GM12878 (cell line): Measurements from ENCODE around the gene PSAT1. TPM values are rescaled to one million over a fixed set of nuclear protein-coding genes. Genes with fewer than 3 reads are reported as not detected.

Experiments used
- ATAC-seq: fragments of 200-7000 bp; cut with Tn5 transposase; 3 replicates; pipeline ENCODE4 v1.9.1; 2020; ENCODE audit warnings: mild to moderate bottlenecking, moderate library complexity
- BruUV-seq: library from RNA; stranded (reverse); fragments of 400-500 nt; replicated peaks from 2 replicates; lab custom pipeline; 2021; lab: Mats Ljungman, UMichigan
- CTCF ChIA-PET: fragments of 300-600 bp; sonication (Branson Sonifier 250); formaldehyde crosslinking; extraction: SDS; loops from one replicate; lab custom pipeline; 2021; ENCODE audit warnings: inconsistent platforms; lab: Yijun Ruan, JAX
- POLR2A ChIA-PET: fragments of 350-600 bp; formaldehyde crosslinking; extraction: SDS; loops from one replicate; lab custom pipeline; 2021; ENCODE audit warnings: inconsistent platforms; lab: Charles Lee
- RAD21 ChIA-PET: fragments of 300-600 bp; sonication (Branson Sonifier 250); formaldehyde crosslinking; loops from one replicate; lab custom pipeline; 2023; ENCODE audit warnings: antibody characterized with exemption; ENCODE audit not compliant: unreplicated experiment; lab: Charles Lee
- SMC1A ChIA-PET: fragments of 300-600 bp; sonication (Branson Sonifier 250); formaldehyde crosslinking; loops from one replicate; lab custom pipeline; 2023; ENCODE audit not compliant: unreplicated experiment, uncharacterized antibody; lab: Charles Lee
- DNase-seq: peaks from one replicate; pipeline ENCODE4 v3.0.0-alpha.2; 2011; ENCODE audit warnings: low read depth, low spot score
- FAIRE-seq: peaks from 3 replicates; lab custom pipeline; 2011; peaks lifted over from hg19 to GRCh38; lab: Jason Lieb, UNC
- H2AFZ ChIP-seq: 2 replicates; pipeline ENCODE4 v1.6.0; 2011; ENCODE audit warnings: low read depth, low read length, control low read depth; ENCODE audit not compliant: control insufficient read depth
- H3K27ac ChIP-seq: 2 replicates; pipeline ENCODE4 v1.5.1; 2011; ENCODE audit warnings: control low read depth; ENCODE audit not compliant: control insufficient read depth, insufficient read depth
- H3K27me3 ChIP-seq, 2 experiments: replicated peaks in 1 of 2; 2 replicates each; pipeline versions ENCODE4 v1.6.0 to v1.6.1; 2011; ENCODE audit warnings: low read length in 1 of 2; ENCODE audit not compliant: control insufficient read depth in 2 of 2, insufficient read depth in 2 of 2
- H3K36me3 ChIP-seq, 2 experiments: 2 replicates each; pipeline ENCODE4 v1.5.1; 2011; ENCODE audit warnings: low read length in 1 of 2; ENCODE audit not compliant: control insufficient read depth in 2 of 2, insufficient read depth in 2 of 2
- H3K4me1 ChIP-seq: 2 replicates; pipeline ENCODE4 v1.6.1; 2011; ENCODE audit warnings: mild to moderate bottlenecking, low read length, moderate library complexity, mixed read lengths; ENCODE audit not compliant: control insufficient read depth, insufficient read depth
- H3K4me2 ChIP-seq: 2 replicates; pipeline ENCODE4 v1.6.0; 2011; ENCODE audit warnings: control low read depth; ENCODE audit not compliant: control insufficient read depth, insufficient read depth
- H3K4me3 ChIP-seq: fragments of 200-600 bp; sonication (generic); 2 replicates; pipeline ENCODE4 v1.5.1; 2016
- H3K79me2 ChIP-seq: 2 replicates; pipeline ENCODE4 v1.6.0; 2011; ENCODE audit warnings: low read length; ENCODE audit not compliant: control insufficient read depth, insufficient read depth
- H3K9ac ChIP-seq: 2 replicates; pipeline ENCODE4 v1.8.0; 2011; ENCODE audit warnings: low read length, control low read depth, mixed read lengths; ENCODE audit not compliant: control insufficient read depth, insufficient read depth
- H3K9me3 ChIP-seq: replicated peaks from 3 replicates; pipeline ENCODE4 v1.5.1; 2011; ENCODE audit warnings: mild to moderate bottlenecking, low read length; ENCODE audit not compliant: control insufficient read depth, insufficient read depth
- H4K20me1 ChIP-seq: 2 replicates; pipeline ENCODE4 v1.6.0; 2011; ENCODE audit not compliant: control insufficient read depth, insufficient read depth
- CBX5 ChIP-seq: sonication (generic); IDR thresholded peaks from 2 replicates; pipeline ENCODE4 v1.6.1; 2016; ENCODE audit warnings: low read depth, moderate library complexity, mild to moderate bottlenecking, inconsistent platforms
- CHD1 ChIP-seq: IDR thresholded peaks from 2 replicates; pipeline ENCODE4 v1.6.1; 2012; ENCODE audit warnings: low read depth, low read length, improper control_type of control experiment
- CREM ChIP-seq: IDR thresholded peaks from 2 replicates; pipeline ENCODE4 v1.6.1; 2014; ENCODE audit warnings: antibody characterized with exemption, low read depth
- EP300 ChIP-seq, 2 experiments: fragments of 150-350 bp in 1 of 2; IDR thresholded peaks; 2 replicates each; pipeline ENCODE4 v1.6.1; 2011 to 2012; ENCODE audit warnings: low read depth in 2 of 2, low read length in 2 of 2, borderline replicate concordance in 1 of 2, improper control_type of control experiment in 1 of 2, inconsistent platforms in 1 of 2; ENCODE audit not compliant: control insufficient read depth in 1 of 2
- HDGF ChIP-seq: fragments of 450-650 bp; IDR thresholded peaks from 2 replicates; pipeline ENCODE4 v1.6.1; 2016; ENCODE audit warnings: antibody characterized with exemption
- JUNB ChIP-seq: IDR thresholded peaks from 2 replicates; pipeline ENCODE4 v1.6.1; 2016; ENCODE audit warnings: antibody characterized with exemption, mild to moderate bottlenecking
- KLF5 ChIP-seq: fragments of 450-650 bp; IDR thresholded peaks from 2 replicates; pipeline ENCODE4 v1.6.1; 2014; ENCODE audit warnings: mild to moderate bottlenecking; ENCODE audit not compliant: partially characterized antibody
- MEF2A ChIP-seq: IDR thresholded peaks from 2 replicates; pipeline ENCODE4 v1.6.1; 2011; ENCODE audit warnings: low read depth, mild to moderate bottlenecking, low read length, moderate library complexity; ENCODE audit not compliant: insufficient read depth
- MYB ChIP-seq: fragments of 150-350 bp; IDR thresholded peaks from 2 replicates; pipeline ENCODE4 v1.6.1; 2014; ENCODE audit warnings: mild to moderate bottlenecking, low read depth, low read length, borderline replicate concordance
- RAD51 ChIP-seq: fragments of 450-650 bp; IDR thresholded peaks from 2 replicates; pipeline ENCODE4 v1.6.1; 2016; ENCODE audit warnings: moderate library complexity, mild to moderate bottlenecking, inconsistent platforms
- RFX5 ChIP-seq: IDR thresholded peaks from 2 replicates; pipeline ENCODE4 v1.6.1; 2011; ENCODE audit warnings: low read depth, low read length, improper control_type of control experiment
- SPI1 ChIP-seq: IDR thresholded peaks from 2 replicates; pipeline ENCODE4 v1.6.1; 2011; ENCODE audit warnings: low read depth, mild to moderate bottlenecking, low read length, moderate library complexity, borderline replicate concordance; ENCODE audit not compliant: insufficient read depth
- TAF1 ChIP-seq: IDR thresholded peaks from 2 replicates; pipeline ENCODE4 v1.6.1; 2011; ENCODE audit warnings: mild to moderate bottlenecking, low read depth, low read length, borderline replicate concordance
- USF1 ChIP-seq: IDR thresholded peaks from 2 replicates; pipeline ENCODE4 v1.6.1; 2011; ENCODE audit warnings: borderline replicate concordance, low read depth, mild to moderate bottlenecking, moderate library complexity, mixed read lengths, low read length; ENCODE audit not compliant: insufficient read depth; ENCODE audit errors: extremely low read length
- YBX1 ChIP-seq: fragments of 450-650 bp; IDR thresholded peaks from 2 replicates; pipeline ENCODE4 v1.6.1; 2016; ENCODE audit warnings: antibody characterized with exemption
- YY1 ChIP-seq: IDR thresholded peaks from 2 replicates; pipeline ENCODE4 v1.6.1; 2011; ENCODE audit warnings: low read depth, mild to moderate bottlenecking, low read length
- ZZZ3 ChIP-seq: IDR thresholded peaks from 2 replicates; pipeline ENCODE4 v1.6.1; 2011; ENCODE audit warnings: low read depth; ENCODE audit not compliant: control insufficient read depth, insufficient read length
- WGBS: methylation state at CpG from one replicate; pipeline ENCODE4 v1.1.6; 2016; ENCODE audit warnings: low lambda C conversion rate; ENCODE audit not compliant: insufficient replicate concordance, insufficient coverage; ENCODE audit errors: missing lambda C conversion rate; 5-methylcytosine and 5-hydroxymethylcytosine counted together
- in situ Hi-C: fragments of 300-500 bp; cut with MboI; formaldehyde crosslinking; loops from 9 replicates; pipeline ENCODE4 v1.14.3; 2018; ENCODE audit warnings: mixed read lengths
- intact Hi-C: fragments of 100-400 bp; cut with micrococcal nuclease; formaldehyde crosslinking; loops from one replicate; pipeline ENCODE4 v1.14.2; 2022; ENCODE audit not compliant: unreplicated experiment
- polyA plus RNA-seq, 11 experiments: library from polyadenylated mRNA; depleted of rRNA in 4 of 11; unstranded in 6 of 11; stranded (reverse) in 5 of 11; fragments of >200 nt; fragmentation: Nextera tagmentation in 4 of 11; fragmentation: Illumina TruSeq in 1 of 11; extraction: Ambion mirVana in 4 of 11; extraction: Trizol in 1 of 11; gene quantifications; 1 replicate in 1 of 11; 2 replicates in 10 of 11; pipeline versions ENCODE4 v1.2.1 to v1.2.3, GENCODE V29; 2011 to 2016; ENCODE audit warnings: inconsistent platforms in 2 of 11, missing spikeins in 2 of 11, low read depth in 1 of 11
- total RNA-seq, 4 experiments: library from RNA; depleted of rRNA in 3 of 4; stranded (reverse); fragments of >200 nt in 3 of 4; fragmentation: Illumina TruSeq in 1 of 4; extraction: Trizol in 1 of 4; gene quantifications; 2 replicates each; pipeline versions ENCODE4 v1.2.1 to v1.2.3, GENCODE V29; 2013 to 2021

The PSAT1 gene
- total and polyA plus RNA-seq, 10 of the 15 experiments (the other 5 are each of a cell fraction or from before 2014, with no cell fraction given), result 35.1 to 126 (median 51.9) TPM

- no peak overlapping the region for H3K4me2 ChIP-seq
- no peaks in the 10 kb centered on the region for H3K27me3 ChIP-seq
- ChIA-PET SMC1A (no interaction called here), POLR2A (no interaction called here), CTCF (no interaction called here), RAD21 (no interaction called here)
- WGBS, result 59% methylated on average over 6 of the region's 6 CpGs
- no peak for DNase-seq
- H3K79me2 ChIP-seq, result no peaks in the 10 kb centered on the region
- H3K4me1 ChIP-seq, result no peaks in the 10 kb centered on the region
- intact Hi-C loops (no loop called here), in situ Hi-C loops (no loop called here)
- no peak overlapping the region for H3K9ac ChIP-seq
- no TSS peak for BruUV-seq
- no peaks in the 10 kb centered on the region for H3K9me3 ChIP-seq
- H3K4me3 ChIP-seq, result no peak overlapping the region
- no peak for TF ChIP-seq EP300 (IDR thresholded peaks at IDR 0.05; ENCODE audit: borderline replicate concordance in 1 of 2, control insufficient read depth in 1 of 2, low read depth in 2 of 2, low read length in 2 of 2)
- no peak for TF ChIP-seq RAD51
- no peak for TF ChIP-seq MYB
- TF ChIP-seq TAF1, result no peak
- TF ChIP-seq KLF5, result no peak
- ATAC-seq, result no peak
- no peak for FAIRE-seq
- peaks cover 0 to 2% of the 10 kb centered on the region in 2 experiments; a peak in 1 of 4 replicates for H3K36me3 ChIP-seq
- H2AFZ ChIP-seq, result no peak overlapping the region
- no peak overlapping the region for H3K27ac ChIP-seq
- H4K20me1 ChIP-seq, result no peaks in the 10 kb centered on the region
Measured at GRCh38 chr9:78325343-78325742, 28.4 kb downstream of the PSAT1 start.

- no peak overlapping the region for H3K4me3 ChIP-seq
- ChIA-PET POLR2A (no interaction called here), RAD21 (no interaction called here), SMC1A (no interaction called here), CTCF (interaction anchor here (0.8 kb wide), 1 partner anchor 10 kb away, joined by 3 read pairs; no protein-coding TSS in a partner anchor)
- no TSS peak for BruUV-seq
- H3K4me2 ChIP-seq, result no peak overlapping the region
- H3K9ac ChIP-seq, result no peak overlapping the region
- no peaks in the 10 kb centered on the region for H3K9me3 ChIP-seq
- no peak for TF ChIP-seq YY1
- TF ChIP-seq MEF2A, result no peak
- no peak for TF ChIP-seq YBX1
- no peak for TF ChIP-seq SPI1
- TF ChIP-seq JUNB, result no peak
- TF ChIP-seq RFX5, result no peak
- no peak for TF ChIP-seq CHD1
- no peak for TF ChIP-seq CBX5
- TF ChIP-seq USF1, result no peak
- TF ChIP-seq CREM, result no peak
- TF ChIP-seq ZZZ3, result no peak
- TF ChIP-seq HDGF, result no peak
- H4K20me1 ChIP-seq, result no peaks in the 10 kb centered on the region
- 87% methylated on average over 5 of the region's 5 CpGs for WGBS
- intact Hi-C loops (no loop called here), in situ Hi-C loops (no loop called here)
- FAIRE-seq (no peak), ATAC-seq (no peak), DNase-seq (no peak)
- no peaks in the 10 kb centered on the region for H3K27me3 ChIP-seq
- H3K36me3 ChIP-seq, result peaks cover 0 to 2% of the 10 kb centered on the region in 2 experiments; a peak in 1 of 4 replicates
- H3K4me1 ChIP-seq, result no peaks in the 10 kb centered on the region
- no peak overlapping the region for H3K27ac ChIP-seq
- no peaks in the 10 kb centered on the region for H3K79me2 ChIP-seq
- H2AFZ ChIP-seq, result no peak overlapping the region
Measured at GRCh38 chr9:78325846-78326360, 29.0 kb downstream of the PSAT1 start.
